B cell (primary cell): Measurements from ENCODE around the gene TMPRSS11E. TPM values are rescaled to one million over a fixed set of nuclear protein-coding genes. Genes with fewer than 3 reads are reported as not detected.

ENCODE experiments used
- ATAC-seq: fragments of 200-7000 bp; cut with Tn5 transposase; one replicate; pipeline ENCODE4 v1.10.0; 2021; ENCODE audit warnings: low read depth, mild to moderate bottlenecking, moderate number of reproducible peaks, moderate library complexity
- CTCF ChIA-PET: fragments of 350-600 bp; sonication (Branson Sonifier 250); formaldehyde crosslinking; loops from one replicate; lab custom pipeline; 2021; ENCODE audit warnings: antibody characterized with exemption, inconsistent platforms; lab: Charles Lee
- POLR2A ChIA-PET: fragments of 350-600 bp; sonication (Branson Sonifier 250); formaldehyde crosslinking; loops from one replicate; lab custom pipeline; 2021; ENCODE audit warnings: antibody characterized with exemption; lab: Charles Lee
- DNase-seq: peaks from one replicate; pipeline ENCODE4 v3.0.0; 2013
- H2AFZ ChIP-seq: 2 replicates; pipeline ENCODE4 v1.6.1; 2012; ENCODE audit warnings: mild to moderate bottlenecking, low read depth, low read length; ENCODE audit not compliant: insufficient read depth, poor library complexity, severe bottlenecking
- H3K27ac ChIP-seq, 2 donors: 1 replicate in 1 of 2; 2 replicates in 1 of 2; pipeline ENCODE4 v1.5.1; 2012 to 2013; ENCODE audit warnings: low read length in 2 of 2, mild to moderate bottlenecking in 2 of 2, moderate library complexity in 1 of 2
- H3K27me3 ChIP-seq, 4 experiments: fragments of 200-600 bp in 1 of 4; sonication (generic) in 1 of 4; replicated peaks in 1 of 4; 1 replicate in 2 of 4; 2 replicates in 2 of 4; pipeline versions ENCODE4 v1.6.1 to v1.7.0; 2013 to 2016; ENCODE audit warnings: low read length in 3 of 4, mild to moderate bottlenecking in 2 of 4, mixed read lengths in 1 of 4, moderate library complexity in 1 of 4; ENCODE audit not compliant: insufficient read depth in 4 of 4, control insufficient read depth in 3 of 4; ENCODE audit errors: control extremely low read depth in 1 of 4
- H3K36me3 ChIP-seq, 2 experiments: replicated peaks in 1 of 2; 1 replicate in 1 of 2; 2 replicates in 1 of 2; pipeline versions ENCODE4 v1.6.1 to v1.7.1; 2013; ENCODE audit warnings: low read length in 1 of 2; ENCODE audit not compliant: insufficient read depth in 2 of 2, control insufficient read depth in 1 of 2; ENCODE audit errors: control extremely low read depth in 1 of 2, extremely low read depth in 1 of 2
- H3K4me1 ChIP-seq, 2 donors: fragments of 200-600 bp in 1 of 2; sonication (generic) in 1 of 2; 1 replicate in 1 of 2; 2 replicates in 1 of 2; pipeline versions ENCODE4 v1.5.1 to v1.6.1; 2013 to 2017; ENCODE audit warnings: low read length in 2 of 2; ENCODE audit not compliant: control insufficient read depth in 2 of 2, insufficient read depth in 2 of 2
- H3K4me2 ChIP-seq: replicated peaks from 2 replicates; pipeline ENCODE3; 2012; ENCODE audit warnings: mild to moderate bottlenecking, low read depth, low read length; ENCODE audit not compliant: poor library complexity, severe bottlenecking
- H3K4me3 ChIP-seq, 5 experiments: fragments of 200-600 bp in 1 of 5; sonication (generic) in 1 of 5; 1 replicate in 3 of 5; 2 replicates in 2 of 5; pipeline versions ENCODE4 v1.5.1 to v1.7.0; 2011 to 2016; ENCODE audit warnings: low read length in 4 of 5, mild to moderate bottlenecking in 4 of 5, low read depth in 2 of 5, control low read depth in 1 of 5, moderate library complexity in 1 of 5; ENCODE audit not compliant: insufficient read depth in 1 of 5; ENCODE audit errors: control extremely low read depth in 1 of 5, extremely low read depth in 1 of 5
- H3K79me2 ChIP-seq: fragments of 200-600 bp; sonication (generic); one replicate; pipeline ENCODE4 v1.6.0; 2016; ENCODE audit warnings: low read length; ENCODE audit not compliant: control insufficient read depth, insufficient read depth
- H3K9ac ChIP-seq: fragments of 200-600 bp; sonication (generic); 2 replicates; pipeline ENCODE4 v1.6.1; 2017; ENCODE audit warnings: mild to moderate bottlenecking, low read length, moderate library complexity
- H3K9me3 ChIP-seq, 3 donors: one replicate each; pipeline versions ENCODE4 v1.6.1 to v1.7.1; 2013; ENCODE audit warnings: low read length in 2 of 3; ENCODE audit not compliant: control insufficient read depth in 2 of 3, insufficient read depth in 1 of 3; ENCODE audit errors: control extremely low read depth in 1 of 3
- H4K20me1 ChIP-seq: 2 replicates; pipeline ENCODE4 v1.6.0; 2012; ENCODE audit warnings: mild to moderate bottlenecking, low read length; ENCODE audit not compliant: insufficient read depth, control insufficient read depth, poor library complexity, severe bottlenecking
- H3K27ac Mint-ChIP-seq: one replicate; pipeline ENCODE4 v1.8.0; 2021; ENCODE audit warnings: mixed read lengths
- H3K27me3 Mint-ChIP-seq: one replicate; pipeline ENCODE4 v1.8.0; 2021; ENCODE audit warnings: mixed read lengths
- H3K4me1 Mint-ChIP-seq: one replicate; pipeline ENCODE4 v1.8.0; 2021; ENCODE audit warnings: mixed read lengths
- H3K4me3 Mint-ChIP-seq: one replicate; pipeline ENCODE4 v1.8.0; 2021; ENCODE audit warnings: mixed read lengths
- H3K9me3 Mint-ChIP-seq: one replicate; pipeline ENCODE4 v1.8.0; 2022; ENCODE audit warnings: mixed read lengths; ENCODE audit not compliant: insufficient read depth
- CTCF ChIP-seq: fragments of 200-600 bp; IDR thresholded peaks from one replicate; pipeline ENCODE4 v1.8.0; 2022; ENCODE audit warnings: antibody characterized with exemption, mild to moderate bottlenecking
- EZH2 ChIP-seq: IDR thresholded peaks from 2 replicates; pipeline ENCODE4 v1.6.1; 2012; ENCODE audit warnings: borderline replicate concordance, low read depth, mild to moderate bottlenecking, moderate library complexity, low read length; ENCODE audit not compliant: insufficient read depth, poor library complexity, severe bottlenecking
- WGBS: methylation state at CpG from one replicate; pipeline ENCODE4 v1.1.5; 2013; ENCODE audit warnings: missing lambda C conversion rate; ENCODE audit not compliant: insufficient coverage; 5-methylcytosine and 5-hydroxymethylcytosine counted together
- intact Hi-C: fragments of 100-400 bp; cut with micrococcal nuclease; formaldehyde crosslinking; loops from one replicate; pipeline ENCODE4 v1.10.0; 2022
- polyA plus RNA-seq: library from polyadenylated mRNA; depleted of rRNA; stranded (reverse); fragments of >200 nt; gene quantifications from 2 replicates; pipeline ENCODE4 v1.2.3, GENCODE V29; 2012
- total RNA-seq, 2 donors: library from RNA; stranded (reverse); fragments of 120-200 nt in 1 of 2; gene quantifications; 1 replicate in 1 of 2; 2 replicates in 1 of 2; pipeline versions ENCODE4 v1.2.3 to v1.2.4, GENCODE V29; 2013 to 2022

The TMPRSS11E gene
- total and polyA plus RNA-seq, 2 donors (not counting 1 experiment from before 2014, with no cell fraction given): 0.06 TPM; not detected in 1

GRCh38 chr4:68489338-68489737, 42.1 kb downstream of the TMPRSS11E start:
- Histone ChIP-seq H3K27me3 (peaks cover 0 to 2% (median 0%) of the 10 kb centered on the region in 4 experiments), H3K4me1 (peaks cover under 1 to 2% of the 10 kb centered on the region in 2 donors), H3K9ac (no peak overlapping the region), H3K27ac (no peak overlapping the region), H4K20me1 (no peaks in the 10 kb centered on the region), H3K9me3 (no peaks in the 10 kb centered on the region), H2AFZ (no peak overlapping the region), H3K36me3 (no peaks in the 10 kb centered on the region), H3K79me2 (no peaks in the 10 kb centered on the region), H3K4me3 (no peak overlapping the region), H3K4me2 (no peak overlapping the region)
- ATAC-seq (no peak), DNase-seq (no peak)
- no peaks in the 10 kb centered on the region for H3K27me3 Mint-ChIP-seq
- H3K4me3 Mint-ChIP-seq: no peak overlapping the region
- H3K9me3 Mint-ChIP-seq: no peaks in the 10 kb centered on the region
- intact Hi-C loops: no loop called here
- TF ChIP-seq CTCF: no peak
- no peak for TF ChIP-seq EZH2
- WGBS: 68% methylated on average over 4 of the region's 5 CpGs
- no peak overlapping the region for H3K27ac Mint-ChIP-seq
- peaks cover 4% of the 10 kb centered on the region for H3K4me1 Mint-ChIP-seq
- CTCF ChIA-PET: interaction anchor here (2.4 kb wide), 1 partner anchor 9 kb away, joined by 10 read pairs; no protein-coding TSS in a partner anchor
- POLR2A ChIA-PET: no interaction called here

DNA sequence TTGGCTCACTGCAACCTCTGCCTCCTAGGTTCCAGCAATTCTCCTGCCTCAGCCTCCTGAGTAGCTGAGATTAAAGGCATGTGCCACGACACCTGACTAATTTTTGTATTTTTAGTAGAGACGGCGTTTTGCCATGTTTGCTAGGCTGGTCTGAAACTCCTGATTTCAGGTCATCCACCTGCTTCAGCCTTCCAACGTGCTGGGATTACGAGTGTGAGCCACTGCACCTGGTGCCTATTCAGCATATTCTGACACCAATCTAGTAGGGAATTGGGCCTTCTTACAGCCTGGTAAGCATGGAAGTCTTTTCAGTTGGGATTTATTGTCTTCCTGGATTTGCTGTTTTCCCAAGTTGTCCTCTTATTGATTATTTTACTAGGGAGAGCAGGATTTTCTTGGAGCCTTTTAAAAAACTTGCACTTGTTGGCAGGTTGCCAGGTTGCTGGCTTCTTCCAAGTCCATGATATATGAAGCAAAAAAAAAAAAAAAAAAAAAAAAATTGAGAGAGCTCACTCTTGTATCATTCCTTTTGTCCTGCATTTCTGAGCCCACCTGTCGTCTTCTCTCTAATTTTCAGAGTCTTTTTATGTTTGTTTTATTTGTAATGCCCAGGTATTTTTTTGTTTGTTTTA, 43.7 kb downstream of the TMPRSS11E start:
- Mint-ChIP-seq H3K27me3 (no peaks in the 10 kb centered on the region), H3K4me1 (peaks cover 10% of the 10 kb centered on the region), H3K9me3 (no peaks in the 10 kb centered on the region), H3K4me3 (no peak overlapping the region), H3K27ac (no peak overlapping the region)
- no peak for ATAC-seq
- Histone ChIP-seq H3K4me3 (no peak overlapping the region), H3K9me3 (no peaks in the 10 kb centered on the region), H3K79me2 (no peaks in the 10 kb centered on the region), H3K4me1 (peaks cover 7 to 8% of the 10 kb centered on the region in 2 donors), H3K9ac (no peak overlapping the region), H2AFZ (no peak overlapping the region), H3K27me3 (peaks cover 0 to 2% (median 0%) of the 10 kb centered on the region in 4 experiments), H3K36me3 (no peaks in the 10 kb centered on the region), H4K20me1 (no peaks in the 10 kb centered on the region), H3K4me2 (no peak overlapping the region), H3K27ac (no peak overlapping the region)
- ChIA-PET CTCF (interaction anchor here (0.7 kb wide), 1 partner anchor 776 kb away, joined by 6 read pairs; no protein-coding TSS in a partner anchor), POLR2A (no interaction called here)
- DNase-seq: no peak
- TF ChIP-seq EZH2 (no peak), CTCF (no peak)
- intact Hi-C loops: no loop called here
- WGBS: 98% methylated on average over 5 of the region's 6 CpGs
